ENCODE results near the gene VAPA. TPM values are rescaled to one million over a fixed set of nuclear protein-coding genes. Genes with fewer than 3 reads are reported as not detected.

VAPA gene
- total and polyA plus RNA-seq, 2 donors (not counting 3 experiments of a cell fraction or from before 2014, with no cell fraction given), result 105 to 163 TPM

- POLR2A ChIA-PET, result no interaction called here
- H3K9ac ChIP-seq (replicated peaks; ENCODE audit: extremely low read depth, insufficient read depth, low read length), result no peak overlapping the region
- no peak overlapping the region for H3K27ac ChIP-seq (ENCODE audit: insufficient read depth, low read depth, low read length)
- CTCF ChIA-PET, result no interaction called here
- TF ChIP-seq EZH2 (IDR thresholded peaks at IDR 0.05; ENCODE audit: borderline replicate concordance, low read depth, low read length, severe bottlenecking) (no peak), FOS (IDR thresholded peaks at IDR 0.05; ENCODE audit: borderline replicate concordance, insufficient read depth, low read length) (no peak), MYC (IDR thresholded peaks at IDR 0.05; ENCODE audit: low read depth, low read length) (no peak), POLR2A (IDR thresholded peaks at IDR 0.05; ENCODE audit: low read depth, low read length) (no peak), GATA2 (IDR thresholded peaks at IDR 0.05; ENCODE audit: insufficient read depth, insufficient read length, low read depth, low read length) (no peak), CTCF (IDR thresholded peaks at IDR 0.05; ENCODE audit: extremely low read depth in 1 of 2, insufficient read depth in 1 of 2, low read depth in 1 of 2, low read length in 2 of 2) (no peak), POLR2AphosphoS5 (IDR thresholded peaks at IDR 0.05; ENCODE audit: insufficient read depth, low read depth, low read length) (no peak), MAX (IDR thresholded peaks at IDR 0.05; ENCODE audit: insufficient read depth, insufficient read length) (no peak), JUN (IDR thresholded peaks at IDR 0.05; ENCODE audit: borderline replicate concordance, insufficient read depth, insufficient read length, low read depth) (no peak)
- no peak overlapping the region for H3K4me2 ChIP-seq (ENCODE audit: insufficient read depth, low read length)
- no peak for FAIRE-seq
- intact Hi-C loops (cut with micrococcal nuclease) (no loop called here), dilution Hi-C loops (cut with MboI; ENCODE audit: extremely low pct_ligation_motif_present, low sequenced_read_pairs) (no loop called here)
- no peaks in the 10 kb centered on the region for H3K27me3 ChIP-seq (ENCODE audit: control insufficient read depth in 2 of 2, insufficient read depth in 2 of 2, low read length in 2 of 2)
- DNase-seq (ENCODE audit: low read depth, low spot score), result no peak
- H3K36me3 ChIP-seq (ENCODE audit: control insufficient read depth in 2 of 2, extremely low read depth in 1 of 2, insufficient read depth in 2 of 2, low read length in 2 of 2), result no peaks in the 10 kb centered on the region
- H3K4me3 ChIP-seq (replicated peaks in 1 of 3; ENCODE audit: insufficient read depth in 1 of 3, low read depth in 1 of 3, low read length in 3 of 3), result no peak overlapping the region
- H3K79me2 ChIP-seq (ENCODE audit: control insufficient read depth, insufficient read depth, low read length), result no peaks in the 10 kb centered on the region
- no TSS peak for BruUV-seq (replicated peaks)
- H3K9me1 ChIP-seq (replicated peaks; ENCODE audit: control insufficient read depth, extremely low read depth, insufficient read depth, low read length), result no peaks in the 10 kb centered on the region
- H2AFZ ChIP-seq (ENCODE audit: low read depth, low read length), result no peak overlapping the region
- H4K20me1 ChIP-seq (replicated peaks; ENCODE audit: control insufficient read depth, extremely low read depth, insufficient read depth, low read length), result no peaks in the 10 kb centered on the region
- H3K9me3 ChIP-seq (replicated peaks; ENCODE audit: control insufficient read depth, insufficient read depth, low read length), result no peaks in the 10 kb centered on the region
- H3K4me1 ChIP-seq (ENCODE audit: control insufficient read depth, extremely low read depth, insufficient read depth, low read length), result peaks cover 5% of the 10 kb centered on the region
These were observed 13.1 kb upstream of the VAPA start for GRCh38 chr18:9900699-9901098.
